ENCODE results near the gene AKT2.

DNA sequence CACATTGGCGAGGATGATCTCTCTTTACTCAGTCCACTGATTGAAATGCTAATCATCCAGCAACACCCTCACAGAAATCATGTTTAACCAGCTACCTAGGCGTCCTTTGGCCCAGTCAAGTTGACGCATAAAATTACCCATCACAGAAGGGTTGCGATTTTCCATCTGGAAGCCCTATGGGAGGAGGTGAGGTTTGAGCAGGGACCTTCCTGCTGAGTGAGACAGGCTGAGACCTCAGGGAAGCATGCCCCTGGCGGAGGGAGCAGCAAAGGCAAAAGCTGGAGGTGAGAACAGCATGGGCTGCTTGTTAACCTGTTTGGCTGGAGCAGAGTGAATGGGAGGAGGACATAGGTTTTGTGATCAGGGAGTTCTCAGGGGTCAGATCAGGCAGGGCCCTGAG is 74.3 kb downstream of the AKT2 start:
- TF ChIP-seq EZH2 (optimal IDR thresholded peaks at IDR 0.05; ENCODE audit: low read depth, low read length): no peak
- TF ChIP-seq, protein P1, sequence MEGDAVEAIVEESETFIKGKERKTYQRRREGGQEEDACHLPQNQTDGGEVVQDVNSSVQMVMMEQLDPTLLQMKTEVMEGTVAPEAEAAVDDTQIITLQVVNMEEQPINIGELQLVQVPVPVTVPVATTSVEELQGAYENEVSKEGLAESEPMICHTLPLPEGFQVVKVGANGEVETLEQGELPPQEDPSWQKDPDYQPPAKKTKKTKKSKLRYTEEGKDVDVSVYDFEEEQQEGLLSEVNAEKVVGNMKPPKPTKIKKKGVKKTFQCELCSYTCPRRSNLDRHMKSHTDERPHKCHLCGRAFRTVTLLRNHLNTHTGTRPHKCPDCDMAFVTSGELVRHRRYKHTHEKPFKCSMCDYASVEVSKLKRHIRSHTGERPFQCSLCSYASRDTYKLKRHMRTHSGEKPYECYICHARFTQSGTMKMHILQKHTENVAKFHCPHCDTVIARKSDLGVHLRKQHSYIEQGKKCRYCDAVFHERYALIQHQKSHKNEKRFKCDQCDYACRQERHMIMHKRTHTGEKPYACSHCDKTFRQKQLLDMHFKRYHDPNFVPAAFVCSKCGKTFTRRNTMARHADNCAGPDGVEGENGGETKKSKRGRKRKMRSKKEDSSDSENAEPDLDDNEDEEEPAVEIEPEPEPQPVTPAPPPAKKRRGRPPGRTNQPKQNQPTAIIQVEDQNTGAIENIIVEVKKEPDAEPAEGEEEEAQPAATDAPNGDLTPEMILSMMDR (IDR thresholded peaks at IDR 0.05; ENCODE audit: low read length): no peak
- TF ChIP-seq EZH2phosphoT487 (IDR thresholded peaks at IDR 0.05; ENCODE audit: low read length): no peak

Data from MM.1S (cell line).